Measurements from ENCODE around the gene RANBP9. TPM values are rescaled to one million over a fixed set of nuclear protein-coding genes. Genes with fewer than 3 reads are reported as not detected.

The RANBP9 gene
- total and polyA plus RNA-seq, 2 donors from 2014 or later, result 16.4 to 29.0 TPM

GRCh38 chr6:13654496-13654895, 57.1 kb downstream of the RANBP9 start:
- TF ChIP-seq CTCF (IDR thresholded peaks at IDR 0.05; ENCODE audit: borderline replicate concordance, extremely low read depth, insufficient read depth), result no peak
- H3K27ac ChIP-seq (ENCODE audit: low read depth in 2 of 2, low read length in 2 of 2), result no peak overlapping the region
- FAIRE-seq, result no peak
- no peak overlapping the region for H3K4me3 ChIP-seq (ENCODE audit: low read length in 3 of 3)
- no peaks in the 10 kb centered on the region for H3K36me3 ChIP-seq (ENCODE audit: control insufficient read depth in 2 of 3, insufficient read depth in 3 of 3, low read length in 3 of 3)
- H3K9ac ChIP-seq (ENCODE audit: low read length in 3 of 3), result no peak overlapping the region
- DNase-seq, result peak in 1 of 5 donors; percentile 8
- no peaks in the 10 kb centered on the region for H3K27me3 ChIP-seq (ENCODE audit: control insufficient read depth, insufficient read depth, low read length)
- H3K4me1 ChIP-seq (ENCODE audit: control insufficient read depth in 2 of 3, insufficient read depth in 2 of 3, low read depth in 1 of 3, low read length in 3 of 3), result no peaks in the 10 kb centered on the region
- H3K9me3 ChIP-seq (ENCODE audit: control insufficient read depth in 2 of 3, insufficient read depth in 1 of 3, low read length in 3 of 3), result no peaks in the 10 kb centered on the region
- intact Hi-C loops (cut with DNase I), result no loop called here

DNA sequence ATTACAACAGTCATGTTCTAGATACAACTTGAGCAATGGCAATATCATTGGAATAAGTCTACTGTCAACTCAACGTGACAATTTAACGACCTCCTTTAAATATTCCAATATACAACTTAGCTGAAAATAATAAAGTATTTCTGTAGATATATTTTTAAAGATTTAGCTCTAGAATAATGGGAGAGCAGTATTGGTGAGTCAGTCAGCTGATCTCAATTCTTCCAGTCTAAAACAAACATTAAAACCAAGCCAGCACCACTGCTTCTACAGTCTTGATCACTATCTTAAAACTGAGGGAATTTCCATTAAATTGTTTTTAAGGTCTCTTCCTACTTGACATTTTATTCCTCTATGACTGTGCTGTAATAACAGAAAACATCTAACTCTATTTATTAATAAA, 58.3 kb downstream of the RANBP9 start:
- intact Hi-C loops (cut with DNase I), result no loop called here
- Histone ChIP-seq H3K36me3 (ENCODE audit: control insufficient read depth in 2 of 3, insufficient read depth in 3 of 3, low read length in 3 of 3) (no peaks in the 10 kb centered on the region), H3K27ac (ENCODE audit: low read depth in 2 of 2, low read length in 2 of 2) (no peak overlapping the region), H3K27me3 (ENCODE audit: control insufficient read depth, insufficient read depth, low read length) (no peaks in the 10 kb centered on the region), H3K4me3 (ENCODE audit: low read length in 3 of 3) (no peak overlapping the region), H3K9ac (ENCODE audit: low read length in 3 of 3) (no peak overlapping the region), H3K9me3 (ENCODE audit: control insufficient read depth in 2 of 3, insufficient read depth in 1 of 3, low read length in 3 of 3) (no peaks in the 10 kb centered on the region), H3K4me1 (ENCODE audit: control insufficient read depth in 2 of 3, insufficient read depth in 2 of 3, low read depth in 1 of 3, low read length in 3 of 3) (no peaks in the 10 kb centered on the region)
- no peak for TF ChIP-seq CTCF (IDR thresholded peaks at IDR 0.05; ENCODE audit: borderline replicate concordance, extremely low read depth, insufficient read depth)
- no peak for DNase-seq
- no peak for FAIRE-seq

- no peaks in the 10 kb centered on the region for H3K36me3 ChIP-seq (ENCODE audit: control insufficient read depth in 2 of 3, insufficient read depth in 3 of 3, low read length in 3 of 3)
- H3K4me3 ChIP-seq (ENCODE audit: low read length in 3 of 3), result no peak overlapping the region
- no peak overlapping the region for H3K9ac ChIP-seq (ENCODE audit: low read length in 3 of 3)
- H3K27me3 ChIP-seq (ENCODE audit: control insufficient read depth, insufficient read depth, low read length), result no peaks in the 10 kb centered on the region
- H3K9me3 ChIP-seq (ENCODE audit: control insufficient read depth in 2 of 3, insufficient read depth in 1 of 3, low read length in 3 of 3), result no peaks in the 10 kb centered on the region
- H3K27ac ChIP-seq (ENCODE audit: low read depth in 2 of 2, low read length in 2 of 2), result no peak overlapping the region
- DNase-seq (no peak), FAIRE-seq (no peak)
- no peak for TF ChIP-seq CTCF (IDR thresholded peaks at IDR 0.05; ENCODE audit: borderline replicate concordance, extremely low read depth, insufficient read depth)
- no peaks in the 10 kb centered on the region for H3K4me1 ChIP-seq (ENCODE audit: control insufficient read depth in 2 of 3, insufficient read depth in 2 of 3, low read depth in 1 of 3, low read length in 3 of 3)
- intact Hi-C loops (cut with DNase I), result no loop called here
Observed at GRCh38 chr6:13649393-13649792, 62.2 kb downstream of the RANBP9 start.

- Histone ChIP-seq H3K4me3 (ENCODE audit: low read length in 3 of 3) (no peak overlapping the region), H3K36me3 (ENCODE audit: control insufficient read depth in 2 of 3, insufficient read depth in 3 of 3, low read length in 3 of 3) (peaks cover 0 to 2% (median 0%) of the 10 kb centered on the region in 3 donors), H3K27me3 (ENCODE audit: control insufficient read depth, insufficient read depth, low read length) (no peaks in the 10 kb centered on the region), H3K9ac (ENCODE audit: low read length in 3 of 3) (no peak overlapping the region), H3K9me3 (ENCODE audit: control insufficient read depth in 2 of 3, insufficient read depth in 1 of 3, low read length in 3 of 3) (no peaks in the 10 kb centered on the region), H3K4me1 (ENCODE audit: control insufficient read depth in 2 of 3, insufficient read depth in 2 of 3, low read depth in 1 of 3, low read length in 3 of 3) (no peaks in the 10 kb centered on the region), H3K27ac (ENCODE audit: low read depth in 2 of 2, low read length in 2 of 2) (no peak overlapping the region)
- no peak for TF ChIP-seq CTCF (IDR thresholded peaks at IDR 0.05; ENCODE audit: borderline replicate concordance, extremely low read depth, insufficient read depth)
- FAIRE-seq (no peak), DNase-seq (no peak)
- intact Hi-C loops (cut with DNase I), result no loop called here
Observed at GRCh38 chr6:13648850-13649249, 62.8 kb downstream of the RANBP9 start.

Data from kidney (tissue), 14 donors.